ENCODE data around the gene DAPK2.

Gene DAPK2

GRCh38 chr15:63915209-63915872 is 130.9 kb downstream of the DAPK2 start:
- Histone ChIP-seq H3K14ac (ENCODE audit: low read length) (no peak overlapping the region), H2BK120ac (ENCODE audit: insufficient read depth, low read length, poor library complexity) (no peak overlapping the region), H2AFZ (ENCODE audit: insufficient read depth, low read length, poor library complexity) (no peak overlapping the region), H3K36me3 (ENCODE audit: control insufficient read depth in 1 of 2, insufficient read depth in 2 of 2, low read length in 2 of 2) (no peaks in the 10 kb centered on the region), H4K8ac (ENCODE audit: low read depth, low read length) (no peak overlapping the region), H2BK12ac (ENCODE audit: low read length) (peak overlapping the region; percentile 21), H3K4ac (ENCODE audit: low read depth, low read length) (no peak overlapping the region), H3K4me3 (ENCODE audit: low read depth, low read length) (no peak overlapping the region), H3K27me3 (ENCODE audit: insufficient read depth, low read length) (no peaks in the 10 kb centered on the region), H2AK5ac (ENCODE audit: low read length) (no peak overlapping the region), H4K91ac (ENCODE audit: low read depth, low read length) (no peak overlapping the region), H3K9me3 (ENCODE audit: insufficient read depth, low read depth, low read length) (no peaks in the 10 kb centered on the region), H3K23ac (ENCODE audit: low read length) (no peak overlapping the region), H4K12ac (ENCODE audit: low read depth, low read length) (no peak overlapping the region), H2BK5ac (ENCODE audit: low read depth, low read length, poor library complexity) (no peak overlapping the region), H3K79me1 (ENCODE audit: low read length) (no peaks in the 10 kb centered on the region), H3K9ac (ENCODE audit: low read length) (no peak overlapping the region), H3K18ac (ENCODE audit: low read length) (no peak overlapping the region), H3K4me1 (ENCODE audit: control insufficient read depth in 1 of 2, insufficient read depth in 2 of 2, low read length in 2 of 2) (peaks cover 15 to 28% of the 10 kb centered on the region in 2 experiments), H3K4me2 (ENCODE audit: low read length) (no peak overlapping the region), H3K27ac (ENCODE audit: low read depth, low read length) (no peak overlapping the region), H3K79me2 (ENCODE audit: control insufficient read depth, insufficient read depth, low read length, poor library complexity) (no peaks in the 10 kb centered on the region)
- DNase-seq = no peak
- WGBS (ENCODE audit: extremely low coverage, insufficient coverage, insufficient read length) = no CpG with 5 or more reads among the region's 3 CpGs

GRCh38 chr15:63913786-63914315 is 132.4 kb downstream of the DAPK2 start:
- Histone ChIP-seq H3K23ac (ENCODE audit: low read length) (no peak overlapping the region), H3K27ac (ENCODE audit: low read depth, low read length) (peak overlapping the region; percentile 35), H2BK5ac (ENCODE audit: low read depth, low read length, poor library complexity) (no peak overlapping the region), H3K79me1 (ENCODE audit: low read length) (peaks cover under 1% of the 10 kb centered on the region), H4K91ac (ENCODE audit: low read depth, low read length) (peak overlapping the region; percentile 6), H2AK5ac (ENCODE audit: low read length) (no peak overlapping the region), H3K4ac (ENCODE audit: low read depth, low read length) (no peak overlapping the region), H2BK12ac (ENCODE audit: low read length) (no peak overlapping the region), H3K18ac (ENCODE audit: low read length) (peak overlapping the region; percentile 7), H3K9ac (ENCODE audit: low read length) (no peak overlapping the region), H3K14ac (ENCODE audit: low read length) (no peak overlapping the region), H2AFZ (ENCODE audit: insufficient read depth, low read length, poor library complexity) (no peak overlapping the region), H3K4me2 (ENCODE audit: low read length) (no peak overlapping the region), H3K4me3 (ENCODE audit: low read depth, low read length) (no peak overlapping the region), H3K9me3 (ENCODE audit: insufficient read depth, low read depth, low read length) (no peaks in the 10 kb centered on the region), H3K79me2 (ENCODE audit: control insufficient read depth, insufficient read depth, low read length, poor library complexity) (no peaks in the 10 kb centered on the region), H4K8ac (ENCODE audit: low read depth, low read length) (no peak overlapping the region), H4K12ac (ENCODE audit: low read depth, low read length) (no peak overlapping the region), H3K36me3 (ENCODE audit: control insufficient read depth in 1 of 2, insufficient read depth in 2 of 2, low read length in 2 of 2) (no peaks in the 10 kb centered on the region), H3K27me3 (ENCODE audit: insufficient read depth, low read length) (no peaks in the 10 kb centered on the region), H3K4me1 (ENCODE audit: control insufficient read depth in 1 of 2, insufficient read depth in 2 of 2, low read length in 2 of 2) (peaks cover 15 to 28% of the 10 kb centered on the region in 2 experiments), H2BK120ac (ENCODE audit: insufficient read depth, low read length, poor library complexity) (peak overlapping the region; percentile 0)
- WGBS (ENCODE audit: extremely low coverage, insufficient coverage, insufficient read length) = no CpG with 5 or more reads among the region's 3 CpGs
- DNase-seq = no peak

- Histone ChIP-seq H3K9ac (ENCODE audit: low read length) (no peak overlapping the region), H3K36me3 (ENCODE audit: control insufficient read depth in 1 of 2, insufficient read depth in 2 of 2, low read length in 2 of 2) (no peaks in the 10 kb centered on the region), H3K4me3 (ENCODE audit: low read depth, low read length) (no peak overlapping the region), H3K4me2 (ENCODE audit: low read length) (no peak overlapping the region), H3K14ac (ENCODE audit: low read length) (no peak overlapping the region), H3K4ac (ENCODE audit: low read depth, low read length) (no peak overlapping the region), H3K4me1 (ENCODE audit: control insufficient read depth in 1 of 2, insufficient read depth in 2 of 2, low read length in 2 of 2) (peaks cover 15 to 30% of the 10 kb centered on the region in 2 experiments), H4K12ac (ENCODE audit: low read depth, low read length) (no peak overlapping the region), H4K8ac (ENCODE audit: low read depth, low read length) (no peak overlapping the region), H2AFZ (ENCODE audit: insufficient read depth, low read length, poor library complexity) (no peak overlapping the region), H3K79me1 (ENCODE audit: low read length) (peaks cover 1% of the 10 kb centered on the region), H3K18ac (ENCODE audit: low read length) (no peak overlapping the region), H3K27ac (ENCODE audit: low read depth, low read length) (peak overlapping the region; percentile 35), H4K91ac (ENCODE audit: low read depth, low read length) (peak overlapping the region; percentile 20), H3K9me3 (ENCODE audit: insufficient read depth, low read depth, low read length) (no peaks in the 10 kb centered on the region), H2BK5ac (ENCODE audit: low read depth, low read length, poor library complexity) (no peak overlapping the region), H3K23ac (ENCODE audit: low read length) (no peak overlapping the region), H2BK12ac (ENCODE audit: low read length) (peak overlapping the region; percentile 25), H2BK120ac (ENCODE audit: insufficient read depth, low read length, poor library complexity) (no peak overlapping the region), H2AK5ac (ENCODE audit: low read length) (no peak overlapping the region), H3K27me3 (ENCODE audit: insufficient read depth, low read length) (no peaks in the 10 kb centered on the region), H3K79me2 (ENCODE audit: control insufficient read depth, insufficient read depth, low read length, poor library complexity) (no peaks in the 10 kb centered on the region)
- WGBS (ENCODE audit: extremely low coverage, insufficient coverage, insufficient read length) = no CpG with 5 or more reads among the region's 9 CpGs
- DNase-seq = no peak
Measured at GRCh38 chr15:63913336-63913735, 132.9 kb downstream of the DAPK2 start.

- Histone ChIP-seq H4K12ac (ENCODE audit: low read depth, low read length) (no peak overlapping the region), H3K18ac (ENCODE audit: low read length) (no peak overlapping the region), H3K79me2 (ENCODE audit: control insufficient read depth, insufficient read depth, low read length, poor library complexity) (no peaks in the 10 kb centered on the region), H3K79me1 (ENCODE audit: low read length) (peaks cover 1% of the 10 kb centered on the region), H3K14ac (ENCODE audit: low read length) (no peak overlapping the region), H3K27ac (ENCODE audit: low read depth, low read length) (no peak overlapping the region), H2BK120ac (ENCODE audit: insufficient read depth, low read length, poor library complexity) (no peak overlapping the region), H3K4me2 (ENCODE audit: low read length) (no peak overlapping the region), H2BK12ac (ENCODE audit: low read length) (no peak overlapping the region), H3K23ac (ENCODE audit: low read length) (no peak overlapping the region), H3K36me3 (ENCODE audit: control insufficient read depth in 1 of 2, insufficient read depth in 2 of 2, low read length in 2 of 2) (no peaks in the 10 kb centered on the region), H3K4ac (ENCODE audit: low read depth, low read length) (no peak overlapping the region), H3K4me3 (ENCODE audit: low read depth, low read length) (no peak overlapping the region), H2AK5ac (ENCODE audit: low read length) (no peak overlapping the region), H4K91ac (ENCODE audit: low read depth, low read length) (no peak overlapping the region), H3K9me3 (ENCODE audit: insufficient read depth, low read depth, low read length) (no peaks in the 10 kb centered on the region), H2AFZ (ENCODE audit: insufficient read depth, low read length, poor library complexity) (no peak overlapping the region), H3K4me1 (ENCODE audit: control insufficient read depth in 1 of 2, insufficient read depth in 2 of 2, low read length in 2 of 2) (peaks cover 15 to 30% of the 10 kb centered on the region in 2 experiments), H3K27me3 (ENCODE audit: insufficient read depth, low read length) (no peaks in the 10 kb centered on the region), H2BK5ac (ENCODE audit: low read depth, low read length, poor library complexity) (no peak overlapping the region), H4K8ac (ENCODE audit: low read depth, low read length) (no peak overlapping the region), H3K9ac (ENCODE audit: low read length) (no peak overlapping the region)
- no CpG with 5 or more reads among the region's 15 CpGs for WGBS (ENCODE audit: extremely low coverage, insufficient coverage, insufficient read length)
- no peak for DNase-seq
Measured at GRCh38 chr15:63912061-63912615, 134.1 kb downstream of the DAPK2 start.
